ENCODE measurements around the gene BCO1. TPM values are rescaled to one million over a fixed set of nuclear protein-coding genes. Genes with fewer than 3 reads are reported as not detected.

The BCO1 gene
- total RNA-seq, 1 donor from 2014 or later: 0.75 TPM

- Histone ChIP-seq H3K36me3 (no peaks in the 10 kb centered on the region), H3K4me3 (no peak overlapping the region), H3K27me3 (no peaks in the 10 kb centered on the region), H3K27ac (no peak overlapping the region), H3K9me3 (no peaks in the 10 kb centered on the region), H3K4me1 (peaks cover 16% of the 10 kb centered on the region)
- DNase-seq (no peak), ATAC-seq (no peak)
- intact Hi-C loops (cut with DNase I): no loop called here
- TF ChIP-seq CTCF (IDR thresholded peaks at IDR 0.05): no peak
Observed at GRCh38 chr16:81321039-81321438, 82.5 kb downstream of the BCO1 start.

GRCh38 chr16:81321536-81321935 is 83.0 kb downstream of the BCO1 start:
- DNase-seq (no peak), ATAC-seq (no peak)
- Histone ChIP-seq H3K4me1 (peaks cover 11% of the 10 kb centered on the region), H3K27me3 (no peaks in the 10 kb centered on the region), H3K4me3 (no peak overlapping the region), H3K36me3 (no peaks in the 10 kb centered on the region), H3K27ac (no peak overlapping the region), H3K9me3 (no peaks in the 10 kb centered on the region)
- TF ChIP-seq CTCF (IDR thresholded peaks at IDR 0.05): no peak
- intact Hi-C loops (cut with DNase I): no loop called here

- Histone ChIP-seq H3K36me3 (no peaks in the 10 kb centered on the region), H3K9me3 (no peaks in the 10 kb centered on the region), H3K27ac (no peak overlapping the region), H3K4me3 (no peak overlapping the region), H3K4me1 (peaks cover 3% of the 10 kb centered on the region), H3K27me3 (no peaks in the 10 kb centered on the region)
- no peak for TF ChIP-seq CTCF (IDR thresholded peaks at IDR 0.05)
- ATAC-seq (no peak), DNase-seq (no peak)
- intact Hi-C loops (cut with DNase I): no loop called here
Observed at GRCh38 chr16:81324808-81325207, 86.3 kb downstream of the BCO1 start.

GRCh38 chr16:81327011-81327410 is 88.5 kb downstream of the BCO1 start:
- Histone ChIP-seq H3K4me1 (no peaks in the 10 kb centered on the region), H3K27ac (no peak overlapping the region), H3K27me3 (no peaks in the 10 kb centered on the region), H3K9me3 (no peaks in the 10 kb centered on the region), H3K4me3 (no peak overlapping the region), H3K36me3 (no peaks in the 10 kb centered on the region)
- TF ChIP-seq CTCF (IDR thresholded peaks at IDR 0.05): no peak
- ATAC-seq: no peak
- intact Hi-C loops (cut with DNase I): no loop called here
- DNase-seq: no peak

GRCh38 chr16:81327447-81328196 is 89.1 kb downstream of the BCO1 start:
- intact Hi-C loops (cut with DNase I): no loop called here
- ATAC-seq (no peak), DNase-seq (no peak)
- no peaks in the 10 kb centered on the region for H3K4me1 ChIP-seq
- H3K9me3 ChIP-seq: no peaks in the 10 kb centered on the region
- no peaks in the 10 kb centered on the region for H3K36me3 ChIP-seq
- H3K27me3 ChIP-seq: no peaks in the 10 kb centered on the region
- no peak overlapping the region for H3K27ac ChIP-seq
- H3K4me3 ChIP-seq: no peak overlapping the region
- TF ChIP-seq CTCF (IDR thresholded peaks at IDR 0.05): no peak

- no peaks in the 10 kb centered on the region for H3K9me3 ChIP-seq
- no peak overlapping the region for H3K27ac ChIP-seq
- no peak for TF ChIP-seq CTCF (IDR thresholded peaks at IDR 0.05)
- intact Hi-C loops (cut with DNase I): no loop called here
- no peak overlapping the region for H3K4me3 ChIP-seq
- no peaks in the 10 kb centered on the region for H3K4me1 ChIP-seq
- no peaks in the 10 kb centered on the region for H3K27me3 ChIP-seq
- no peaks in the 10 kb centered on the region for H3K36me3 ChIP-seq
- no peak for DNase-seq
- ATAC-seq: no peak
Observed at GRCh38 chr16:81329947-81330346, 91.5 kb downstream of the BCO1 start.

Data from upper lobe of right lung (tissue), 1 donor.